ENCODE results near the gene MAGI2.

GRCh38 chr7:79304711-79305110, 148.8 kb downstream of the MAGI2 start:
- TF ChIP-seq CTCF (IDR thresholded peaks at IDR 0.05; ENCODE audit: insufficient read depth, low read depth, low read length), result no peak
- TF ChIP-seq EZH2 (IDR thresholded peaks at IDR 0.05; ENCODE audit: insufficient read depth, low read length), result no peak

Data from astrocyte (in vitro differentiated cells and primary cell).